ENCODE data around the gene CLEC17A. TPM values are rescaled to one million over a fixed set of nuclear protein-coding genes. Genes with fewer than 3 reads are reported as not detected.
"Not testable (repeated sequence)": the region's sequence is repeated elsewhere in the genome, so short reads cannot be mapped to it uniquely, and the experiment has no call there.

The CLEC17A gene, protein sequence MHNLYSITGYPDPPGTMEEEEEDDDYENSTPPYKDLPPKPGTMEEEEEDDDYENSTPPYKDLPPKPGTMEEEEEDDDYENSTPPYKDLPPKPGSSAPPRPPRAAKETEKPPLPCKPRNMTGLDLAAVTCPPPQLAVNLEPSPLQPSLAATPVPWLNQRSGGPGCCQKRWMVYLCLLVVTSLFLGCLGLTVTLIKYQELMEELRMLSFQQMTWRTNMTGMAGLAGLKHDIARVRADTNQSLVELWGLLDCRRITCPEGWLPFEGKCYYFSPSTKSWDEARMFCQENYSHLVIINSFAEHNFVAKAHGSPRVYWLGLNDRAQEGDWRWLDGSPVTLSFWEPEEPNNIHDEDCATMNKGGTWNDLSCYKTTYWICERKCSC
- not detected in 2 replicates for total RNA-seq (2014; rRNA removed; shearing (Covaris generic))
- not detected in 2 replicates for polyA plus RNA-seq (2014; cell fraction: nucleus; rRNA removed)

GRCh38 chr19:14582894-14583340 is at the start of gene CLEC17A:
Gene CLEC17A, plus strand, starts transcription at chr19:14583084. Its CDS starts 77 bp downstream, at chr19:14583161.
- no peak for DNase-seq (ENCODE audit: extremely low read depth, low read depth)

DNA sequence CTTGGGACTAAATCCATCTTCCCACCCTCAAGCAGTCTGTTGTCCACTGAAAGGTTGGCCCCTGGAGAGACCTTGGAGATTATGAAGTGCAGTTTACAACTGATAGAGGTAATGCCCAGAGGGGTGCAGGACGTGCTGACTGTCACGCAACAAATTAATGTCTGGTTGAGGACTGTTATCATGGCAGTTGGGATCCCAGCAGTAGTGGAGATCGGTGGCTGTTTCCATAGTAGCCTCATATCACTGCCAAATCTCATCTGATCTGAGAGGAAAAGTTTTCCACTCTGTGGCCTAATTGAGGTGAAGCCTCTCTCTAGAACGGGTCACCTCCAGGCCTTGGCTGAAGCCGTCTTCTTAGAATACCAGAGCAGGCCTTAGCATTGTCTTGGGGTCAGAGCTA is 49.4 kb upstream of the CLEC17A start:
- no peak for DNase-seq (ENCODE audit: extremely low read depth, low read depth)

- DNase-seq (ENCODE audit: extremely low read depth, low read depth): no peak
Measured at GRCh38 chr19:14536926-14537692, 45.8 kb upstream of the CLEC17A start.

GRCh38 chr19:14540741-14541525 is 42.0 kb upstream of the CLEC17A start:
- no peak for DNase-seq (ENCODE audit: extremely low read depth, low read depth)

- DNase-seq (ENCODE audit: extremely low read depth, low read depth): not testable (repeated sequence)
Measured at GRCh38 chr19:14541979-14542378, 40.9 kb upstream of the CLEC17A start.

DNA sequence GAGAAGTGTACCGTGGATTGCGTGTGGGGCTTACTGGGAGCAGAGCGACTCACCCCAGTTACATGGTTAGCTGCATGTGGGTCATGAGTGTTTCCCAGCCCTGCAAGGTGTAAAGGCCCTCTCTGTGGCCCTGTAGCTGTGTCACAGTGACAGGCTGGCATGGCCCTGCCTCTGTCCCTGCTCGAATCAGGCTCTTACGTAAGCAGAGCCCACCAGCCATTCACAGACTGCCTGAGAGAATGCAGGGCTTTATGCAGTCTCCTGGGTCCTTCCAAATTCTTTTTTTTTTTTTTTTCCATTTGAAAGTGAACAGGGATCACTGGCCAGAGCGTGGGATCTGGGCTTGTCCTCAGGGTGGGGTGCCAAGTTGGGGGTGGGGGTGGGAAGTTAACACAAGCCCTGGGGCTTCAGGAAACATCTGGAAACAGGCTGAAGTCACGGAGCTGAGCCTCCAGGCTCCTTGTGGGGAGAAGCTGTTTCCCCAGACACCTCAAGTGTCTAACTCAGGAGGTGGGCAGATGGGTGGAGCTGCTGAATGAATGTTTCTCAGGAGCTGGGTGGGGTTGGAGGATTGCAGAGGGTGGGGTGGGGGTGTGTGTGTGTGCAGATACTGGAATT is 40.1 kb upstream of the CLEC17A start:
- DNase-seq (ENCODE audit: extremely low read depth, low read depth): no peak

DNA sequence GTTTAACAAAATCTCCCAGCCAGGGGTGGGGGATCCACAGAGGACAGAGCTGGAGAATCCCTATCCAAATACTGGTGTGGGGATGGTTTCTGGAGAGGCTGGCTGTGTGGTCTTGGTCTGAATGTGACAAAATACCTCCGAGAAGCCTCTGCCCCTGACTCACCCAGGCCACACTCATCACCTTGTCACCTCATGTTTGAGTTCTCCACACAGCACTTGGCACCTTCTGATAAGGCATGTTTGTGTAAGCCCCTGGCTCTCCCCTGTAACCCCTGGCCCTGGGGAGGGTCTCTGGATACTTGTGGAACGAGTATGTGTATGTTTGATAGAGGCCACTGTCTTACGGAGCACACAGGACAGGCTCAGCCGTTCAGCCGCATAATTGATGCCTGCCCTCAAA is 38.8 kb upstream of the CLEC17A start:
- DNase-seq (ENCODE audit: extremely low read depth, low read depth): no peak

DNA sequence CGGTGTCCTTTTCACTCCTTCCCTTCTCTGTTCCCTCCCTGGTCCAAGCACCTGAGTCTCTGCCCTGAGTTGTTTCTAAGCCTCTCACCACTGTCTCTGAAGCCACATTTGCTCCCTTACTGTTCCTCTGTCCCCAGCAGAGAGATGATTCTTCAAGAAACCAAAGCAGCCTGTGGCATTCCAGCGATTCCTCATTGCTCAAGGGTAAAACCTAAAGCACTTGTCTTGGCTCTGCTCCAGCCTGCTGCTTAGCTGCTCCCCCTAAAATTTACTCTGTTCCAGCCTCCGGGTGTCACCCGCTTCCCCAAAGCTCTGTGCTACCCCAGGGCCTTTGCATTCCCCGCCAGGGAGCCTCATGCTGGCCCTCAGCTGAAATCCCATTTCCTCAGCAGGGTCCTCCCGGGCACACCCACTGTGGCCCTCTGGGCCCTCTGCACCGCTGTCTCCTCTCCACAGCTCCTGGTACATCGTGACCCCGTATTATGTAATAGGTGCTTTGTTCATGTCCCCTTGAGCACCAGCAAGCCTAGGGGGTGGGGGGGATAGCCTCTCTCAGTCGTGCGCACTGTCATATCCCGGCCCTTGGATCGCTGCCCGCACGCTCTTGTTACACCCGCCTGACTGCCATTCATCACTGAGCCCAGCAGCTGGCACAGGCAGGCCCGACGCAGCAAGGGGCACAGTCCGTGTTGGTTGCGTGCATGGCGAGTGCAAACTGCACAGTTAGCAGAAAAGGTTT is 37.7 kb upstream of the CLEC17A start:
- no peak for DNase-seq (ENCODE audit: extremely low read depth, low read depth)

- DNase-seq (ENCODE audit: extremely low read depth, low read depth): no peak
Measured at GRCh38 chr19:14545716-14546082, 37.2 kb upstream of the CLEC17A start.

GRCh38 chr19:14550201-14550754 is 32.6 kb upstream of the CLEC17A start:
- no peak for DNase-seq (ENCODE audit: extremely low read depth, low read depth)

GRCh38 chr19:14551134-14552005 is 31.5 kb upstream of the CLEC17A start:
- DNase-seq (ENCODE audit: extremely low read depth, low read depth): not testable (repeated sequence)

DNA sequence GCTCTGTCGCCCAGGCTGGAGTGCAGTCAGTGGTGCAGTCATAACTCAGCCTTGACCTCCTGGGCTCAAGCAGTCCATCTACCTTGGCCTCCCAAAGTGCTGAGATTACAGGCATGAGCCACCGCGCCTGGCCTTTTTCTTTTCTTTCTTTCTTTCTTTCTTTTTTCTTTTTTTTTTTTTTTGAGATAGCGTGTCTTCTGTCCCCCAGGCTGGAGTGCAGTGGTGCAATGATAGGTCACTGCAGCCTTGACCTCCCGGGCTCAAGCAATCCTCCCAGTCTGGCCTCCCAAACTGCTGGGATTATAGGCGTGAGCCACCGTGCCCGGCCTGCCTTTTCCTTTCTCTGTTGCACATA is 30.9 kb upstream of the CLEC17A start:
- not testable (repeated sequence) for DNase-seq (ENCODE audit: extremely low read depth, low read depth)

DNA sequence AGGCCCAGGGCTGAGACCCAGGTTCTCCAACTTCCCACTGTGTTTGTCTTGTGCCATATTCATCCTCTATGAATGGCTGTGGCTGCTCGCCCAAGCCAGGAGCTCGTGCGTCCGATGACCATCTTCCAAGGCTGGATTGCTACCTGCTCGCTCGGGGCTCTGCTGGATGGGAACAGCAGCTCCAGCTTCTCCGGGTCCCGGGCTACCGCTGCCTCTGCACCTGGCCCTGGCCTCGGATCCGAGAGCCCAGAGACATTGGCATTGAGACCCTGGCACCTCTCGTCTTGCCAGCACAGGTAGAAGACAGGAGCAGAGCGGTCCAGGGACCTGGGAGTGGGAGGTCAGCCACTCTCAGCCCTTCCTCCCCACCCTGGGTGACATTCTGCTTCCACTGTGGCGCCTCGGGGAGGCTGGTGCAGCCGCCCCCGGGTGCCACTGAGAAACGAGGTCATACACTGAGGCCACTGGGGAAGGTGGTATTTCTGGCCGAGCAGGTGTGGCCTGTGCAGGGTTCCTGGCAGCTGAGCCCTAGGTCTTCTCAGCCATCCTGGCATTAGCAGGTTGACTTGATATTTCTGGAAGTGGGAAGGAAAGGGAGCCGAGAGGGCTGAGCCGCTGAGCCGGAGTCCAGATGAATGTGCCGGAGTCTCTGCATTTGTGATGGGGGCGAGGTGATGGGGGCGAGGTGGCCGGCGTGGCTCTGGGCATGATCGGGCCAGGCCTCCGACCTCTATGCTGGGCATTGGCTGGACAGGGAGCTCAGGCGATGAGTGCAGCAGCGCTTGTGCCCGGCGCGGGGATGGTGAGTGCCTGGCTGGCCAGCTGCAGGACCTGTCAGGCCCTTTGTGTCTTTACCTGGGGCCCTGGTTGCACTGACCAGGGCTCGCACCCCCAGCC is 29.6 kb upstream of the CLEC17A start:
- no peak for DNase-seq (ENCODE audit: extremely low read depth, low read depth)

GRCh38 chr19:14553939-14554243 is 29.0 kb upstream of the CLEC17A start:
- no peak for DNase-seq (ENCODE audit: extremely low read depth, low read depth)

DNA sequence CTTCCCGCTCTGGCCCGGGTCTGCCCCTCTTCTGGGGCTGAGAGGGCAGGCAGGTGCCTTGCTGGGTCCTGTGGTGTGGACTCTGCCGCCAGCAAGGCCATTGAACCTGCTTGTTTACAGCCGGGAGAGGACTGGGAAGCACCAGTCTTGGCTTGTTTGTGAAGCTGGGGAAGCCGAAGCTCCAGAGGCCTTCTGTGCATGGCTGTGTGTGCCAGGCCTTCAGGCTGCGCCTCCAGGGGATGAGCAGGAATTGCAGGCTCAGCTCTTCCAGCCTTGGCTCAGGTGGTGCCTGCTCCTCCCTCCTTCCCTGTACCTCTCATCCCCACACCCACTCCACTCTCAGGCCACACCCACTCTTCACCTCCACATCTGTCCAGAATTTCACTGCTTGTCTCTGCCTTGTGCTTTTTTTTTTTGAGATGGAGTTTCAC is 28.5 kb upstream of the CLEC17A start:
- no peak for DNase-seq (ENCODE audit: extremely low read depth, low read depth)

DNA sequence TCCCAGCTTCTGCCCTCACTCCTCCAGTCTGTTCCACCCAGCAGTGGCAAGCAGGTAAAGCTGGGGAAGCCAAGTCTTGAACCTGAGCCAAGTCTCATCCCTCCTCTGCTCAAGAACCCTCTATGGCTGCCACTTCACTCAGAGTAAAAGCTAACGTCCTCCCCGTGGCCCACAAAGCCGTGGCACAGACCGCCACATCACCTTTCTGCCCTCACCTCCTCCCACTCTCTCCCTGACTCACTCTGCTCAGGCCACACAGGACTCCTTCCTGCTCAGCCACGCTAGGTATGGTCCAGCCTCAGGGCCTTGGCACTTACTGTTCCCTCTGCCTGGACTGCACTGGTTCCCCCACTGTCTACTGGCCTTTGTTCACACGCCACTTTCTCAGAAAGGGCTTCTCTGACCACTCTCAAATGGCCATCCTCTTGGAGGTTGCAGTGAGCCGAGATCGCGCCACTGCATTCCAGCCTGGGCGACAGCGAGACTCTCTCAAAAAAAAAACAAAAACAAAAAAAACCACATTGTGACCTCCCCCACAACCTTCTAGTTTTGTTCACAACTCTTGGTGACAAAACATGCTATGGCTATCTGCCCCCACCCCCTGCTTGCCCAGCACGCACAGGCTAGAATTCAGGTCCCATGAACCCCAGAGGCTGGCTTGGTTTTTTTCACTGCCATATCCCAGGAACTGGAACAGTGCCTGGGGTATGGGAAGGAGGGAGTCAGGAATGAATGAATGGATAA is 26.8 kb upstream of the CLEC17A start:
- no peak for DNase-seq (ENCODE audit: extremely low read depth, low read depth)

GRCh38 chr19:14556662-14557188 is 26.2 kb upstream of the CLEC17A start:
- peak; percentile 54 for DNase-seq (ENCODE audit: extremely low read depth, low read depth)

Data from NCI-H460 (cell line).